GM18498 (cell line): ENCODE measurements around the gene CSF2RB.

Experiments used
- ATAC-seq: cut with Tn5 transposase; IDR thresholded peaks from one replicate; pipeline ENCODE4 v1.9.1; 2021; ENCODE audit warnings: mild to moderate bottlenecking, moderate library complexity; ENCODE audit not compliant: unreplicated experiment

The CSF2RB gene

GRCh38 chr22:36887162-36887561 lies 26.3 kb upstream of the CSF2RB start:
- ATAC-seq: no peak

GRCh38 chr22:36891646-36892045 lies 21.8 kb upstream of the CSF2RB start:
- no peak for ATAC-seq

- ATAC-seq: no peak
Observed at GRCh38 chr22:36892292-36892691, 21.1 kb upstream of the CSF2RB start.

- ATAC-seq: no peak
Observed at GRCh38 chr22:36893262-36893661, 20.2 kb upstream of the CSF2RB start.

- no peak for ATAC-seq
Observed at GRCh38 chr22:36894266-36894665, 19.2 kb upstream of the CSF2RB start.

GRCh38 chr22:36897611-36898010 lies 15.8 kb upstream of the CSF2RB start:
- no peak for ATAC-seq

GRCh38 chr22:36898690-36899089 lies 14.7 kb upstream of the CSF2RB start:
- ATAC-seq: no peak

GRCh38 chr22:36899498-36899897 lies 13.9 kb upstream of the CSF2RB start:
- no peak for ATAC-seq

GRCh38 chr22:36900225-36900624 lies 13.2 kb upstream of the CSF2RB start:
- no peak for ATAC-seq

- no peak for ATAC-seq
Observed at GRCh38 chr22:36900880-36901279, 12.5 kb upstream of the CSF2RB start.

GRCh38 chr22:36901411-36902142 lies 11.9 kb upstream of the CSF2RB start:
- peak; percentile 59 for ATAC-seq

- ATAC-seq: no peak
Observed at GRCh38 chr22:36902143-36902926, 11.1 kb upstream of the CSF2RB start.

- no peak for ATAC-seq
Observed at GRCh38 chr22:36904260-36904880, 9.1 kb upstream of the CSF2RB start.

GRCh38 chr22:36907253-36908195 lies 5.9 kb upstream of the CSF2RB start:
- ATAC-seq: no peak

GRCh38 chr22:36910461-36910860 lies 3.0 kb upstream of the CSF2RB start:
- no peak for ATAC-seq

- ATAC-seq: no peak
Observed at GRCh38 chr22:36911887-36912661, 1.4 kb upstream of the CSF2RB start.

- ATAC-seq: no peak
Observed at GRCh38 chr22:36912694-36913426, 568 bp upstream of the CSF2RB start.

GRCh38 chr22:36914390-36914752 lies 943 bp downstream of the CSF2RB start:
- ATAC-seq: no peak

- ATAC-seq: no peak
Observed at GRCh38 chr22:36916034-36916433, 2.6 kb downstream of the CSF2RB start.
